GM21737 (cell line): ENCODE results near the gene COLEC11.
"Not testable (repeated sequence)": the region's sequence is repeated elsewhere in the genome, so short reads cannot be mapped to it uniquely, and the experiment has no call there.

Experiments
- ATAC-seq: cut with Tn5 transposase; IDR thresholded peaks from one replicate; pipeline ENCODE4 v1.9.1; 2021; ENCODE audit warnings: mild to moderate bottlenecking, moderate library complexity; ENCODE audit not compliant: unreplicated experiment

The COLEC11 gene

DNA sequence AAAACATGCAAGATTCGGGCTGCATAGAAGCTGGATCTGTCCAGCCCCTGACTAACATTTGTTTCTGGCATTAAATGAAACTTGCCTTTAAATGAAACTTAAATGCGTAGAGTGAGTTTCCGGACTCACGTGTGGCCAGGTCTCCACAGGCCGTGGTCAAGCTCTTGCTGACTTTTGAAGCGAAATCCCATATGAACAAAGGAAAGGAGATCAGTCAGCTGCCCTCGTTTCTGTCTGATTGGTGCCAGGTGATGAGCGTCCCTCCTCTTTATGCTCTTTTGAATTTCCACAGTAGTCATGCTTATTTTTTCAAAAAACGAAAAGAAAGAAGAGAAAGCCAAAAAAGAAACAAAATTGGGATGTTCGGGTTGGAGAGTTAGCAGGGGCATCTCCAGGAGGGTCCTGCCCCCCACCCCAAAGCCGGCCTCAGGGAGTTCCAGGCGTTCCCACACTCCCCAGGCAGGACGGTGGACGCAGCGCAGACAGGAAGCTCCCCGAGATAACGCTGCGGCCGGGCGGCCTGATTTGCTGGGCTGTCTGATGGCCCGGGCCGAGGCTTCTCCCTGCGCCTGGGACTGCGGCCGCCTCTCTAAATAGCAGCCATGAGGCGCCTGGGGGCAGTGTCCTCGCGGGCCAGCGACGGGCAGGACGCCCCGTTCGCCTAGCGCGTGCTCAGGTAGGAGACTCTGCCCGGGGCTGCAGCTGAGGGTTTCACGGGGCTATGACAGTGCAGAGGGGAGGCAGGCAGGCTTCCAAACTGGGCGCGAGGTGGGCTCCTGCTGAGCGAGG lies at the start of gene COLEC11:
Gene COLEC11 (plus strand): TSS at position 620 of the 789 bp plus-strand sequence. CDS start 9,229 bp downstream, outside the sequence.
- ATAC-seq, result no peak

DNA sequence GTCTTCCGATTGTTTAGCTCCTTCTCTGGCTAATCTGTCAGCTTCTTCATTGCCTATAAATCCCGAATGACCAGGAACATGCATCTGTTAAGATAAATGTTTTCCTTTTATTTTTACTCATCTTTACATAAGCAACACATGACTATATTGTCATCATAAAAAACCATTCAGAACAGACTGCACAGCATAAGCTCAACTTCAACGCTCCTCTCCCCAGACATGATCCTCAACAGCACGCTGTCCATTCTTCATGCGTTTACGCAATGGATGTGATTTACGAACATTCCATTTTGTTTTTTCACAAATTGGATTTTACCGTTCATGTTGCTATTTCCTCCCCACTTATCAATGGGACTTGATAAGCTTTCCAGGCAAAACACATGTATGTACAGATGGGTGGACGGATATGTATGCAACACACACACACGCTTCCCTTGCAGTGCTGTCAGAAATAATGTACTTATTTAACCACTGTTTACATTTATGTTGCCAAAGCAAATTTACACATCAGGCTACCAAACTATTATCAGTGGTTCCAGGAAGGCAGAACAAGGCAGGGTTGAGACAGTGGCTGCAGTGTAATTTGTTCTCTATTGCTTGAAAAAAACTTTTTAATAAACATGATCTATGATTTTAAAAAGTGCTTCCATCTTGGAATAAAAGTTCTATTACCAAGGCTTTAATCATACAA lies 49.0 kb upstream of the COLEC11 start:
- no peak for ATAC-seq

DNA sequence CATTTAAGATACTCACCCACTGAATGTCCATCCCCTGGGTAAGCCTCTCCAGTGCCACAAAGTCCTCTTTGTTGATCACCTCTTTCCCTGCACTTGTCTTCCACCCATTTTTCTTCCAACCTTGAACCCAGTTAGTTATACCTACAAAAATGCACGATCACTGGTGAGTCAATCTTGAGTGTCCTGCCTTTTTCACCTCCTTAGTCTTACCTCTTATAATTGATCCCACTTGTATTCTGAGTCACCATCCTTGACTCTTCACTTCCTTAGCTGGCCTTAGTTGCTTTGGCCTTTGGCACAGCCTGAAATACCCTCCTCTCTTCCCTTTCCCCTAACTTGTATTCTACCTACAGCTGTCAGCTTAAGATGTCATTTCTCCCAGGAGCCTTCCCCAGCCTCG lies 47.0 kb upstream of the COLEC11 start:
- ATAC-seq, result no peak

DNA sequence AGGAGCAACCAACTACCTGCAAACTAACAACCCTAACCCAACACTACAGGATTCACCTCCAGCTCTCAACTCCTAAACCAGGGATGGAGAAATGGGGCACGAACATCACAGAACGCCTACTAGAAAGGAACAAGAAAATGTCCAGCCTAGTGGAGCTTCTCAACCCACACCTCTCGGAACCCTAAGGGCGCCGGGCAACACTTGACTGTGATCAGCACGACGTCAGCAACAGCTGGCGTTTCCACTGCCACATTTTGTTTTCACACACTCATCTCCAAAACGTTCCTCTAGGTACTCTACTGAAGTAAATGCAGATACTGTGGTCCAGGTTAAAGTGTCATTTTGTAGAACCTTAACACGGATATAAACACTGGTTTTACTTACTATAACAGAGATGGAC lies 41.0 kb upstream of the COLEC11 start:
- no peak for ATAC-seq

DNA sequence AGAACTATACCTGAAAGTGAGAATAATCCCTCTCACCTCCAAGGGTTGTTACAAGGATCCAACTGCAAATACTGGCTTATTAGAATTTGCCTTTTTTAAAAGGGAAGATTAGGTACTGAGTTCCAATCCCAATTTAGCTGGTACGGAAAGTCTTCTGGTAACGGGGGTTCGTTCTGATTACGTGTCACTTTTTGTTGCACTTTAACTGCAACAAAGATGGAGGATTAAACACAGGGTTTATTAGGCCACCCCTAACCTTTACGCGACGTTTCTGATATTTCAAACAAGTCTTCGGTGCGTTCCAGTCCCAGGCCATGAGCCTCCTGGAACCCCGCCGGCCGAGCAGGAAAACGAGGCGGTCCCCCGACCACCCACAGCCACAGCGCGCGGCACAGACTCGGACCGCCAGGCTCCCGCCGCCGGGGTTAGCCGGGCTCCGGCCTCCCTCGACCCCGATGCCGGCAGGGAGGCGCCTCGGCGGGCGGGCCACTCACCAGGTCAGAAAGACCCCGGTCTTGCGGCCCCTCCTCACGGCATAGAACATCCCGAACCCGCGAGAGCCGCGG lies 37.2 kb upstream of the COLEC11 start:
- ATAC-seq, result peak; percentile 19

DNA sequence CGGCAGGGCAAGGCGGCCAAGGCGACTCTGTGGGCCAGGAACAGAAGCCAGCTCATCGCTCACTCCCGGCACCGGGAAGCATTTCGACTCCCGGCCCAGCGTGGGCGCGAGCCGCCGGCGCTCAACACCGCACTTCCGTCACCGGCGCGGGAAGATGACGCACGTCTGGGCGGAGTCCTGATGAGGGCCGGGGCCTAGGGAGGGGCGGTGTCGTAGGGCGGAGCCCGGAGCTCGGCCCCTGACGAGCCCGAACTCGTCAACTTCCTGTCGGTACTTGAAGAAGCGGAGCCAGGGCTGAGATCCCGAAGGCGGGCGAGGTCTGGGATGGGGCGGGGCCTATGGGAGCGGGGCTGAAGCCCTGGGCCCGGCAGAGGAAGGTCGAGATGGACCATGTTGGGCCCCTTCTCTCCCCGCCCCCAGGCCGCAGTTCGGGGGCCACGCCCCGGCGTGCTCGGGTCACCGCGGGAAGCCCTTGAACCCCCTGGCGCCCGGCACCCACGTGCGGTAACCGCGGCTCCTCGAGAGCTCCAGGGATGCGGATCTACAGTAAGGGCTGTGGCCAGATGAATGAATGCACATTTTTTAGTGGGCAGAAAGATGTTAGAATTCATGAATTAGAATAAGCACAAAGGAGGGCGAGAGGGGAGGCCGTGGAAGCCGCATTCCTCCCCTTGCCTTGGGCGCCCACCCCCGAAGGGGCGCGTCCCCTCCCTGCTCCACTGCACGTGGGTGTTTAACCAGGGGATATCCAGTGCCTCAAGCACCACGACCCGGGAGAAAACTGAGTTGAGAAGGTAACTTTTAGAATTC lies 36.5 kb upstream of the COLEC11 start, which contains the start of gene RNASEH1:
Gene RNASEH1 (minus strand): TSS at position 129 of the 810 bp plus-strand sequence. CDS start 73 bp downstream, at position 56.
- ATAC-seq, result peak; percentile 96

DNA sequence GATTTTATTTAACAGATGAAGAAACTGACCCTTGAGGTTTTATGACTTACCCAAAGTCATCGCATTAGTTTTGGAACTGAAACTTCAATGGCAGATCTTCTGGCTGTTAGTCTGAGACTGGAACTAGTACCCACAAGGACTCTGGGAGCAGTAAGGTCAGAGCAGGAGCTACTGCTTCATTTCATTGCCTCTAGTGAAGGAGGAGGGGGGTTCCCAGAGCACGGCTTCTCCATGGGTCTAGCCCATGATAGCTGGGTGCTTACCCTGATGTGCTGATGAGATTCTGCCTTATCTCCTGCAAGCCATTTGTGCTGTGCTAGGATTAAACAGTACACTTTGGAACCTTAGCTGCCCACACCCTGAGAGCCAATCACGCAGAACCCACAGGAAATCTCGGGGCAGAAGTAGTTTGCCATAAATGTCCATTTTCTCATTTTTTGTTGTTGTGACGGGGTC lies 31.4 kb upstream of the COLEC11 start:
- peak; percentile 41 for ATAC-seq

DNA sequence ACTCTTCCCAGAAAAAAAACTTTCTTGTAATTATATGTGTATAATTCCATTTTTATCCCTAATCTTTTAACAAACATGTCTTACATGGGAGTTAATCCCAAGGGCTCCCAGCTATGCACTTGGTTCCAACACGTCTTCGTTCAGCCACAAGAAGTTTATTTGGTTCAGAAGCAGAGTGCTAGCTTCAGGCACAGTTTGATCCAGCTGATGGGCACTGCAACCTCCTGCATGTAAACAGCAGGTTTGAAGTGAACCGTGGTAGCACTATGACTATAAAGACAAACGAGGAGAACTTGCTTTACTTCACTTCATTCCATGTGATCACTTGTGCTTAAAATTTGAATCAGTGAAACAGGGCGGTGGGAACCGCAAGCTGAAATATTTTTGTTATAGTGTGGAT lies 29.8 kb upstream of the COLEC11 start:
- no peak for ATAC-seq

DNA sequence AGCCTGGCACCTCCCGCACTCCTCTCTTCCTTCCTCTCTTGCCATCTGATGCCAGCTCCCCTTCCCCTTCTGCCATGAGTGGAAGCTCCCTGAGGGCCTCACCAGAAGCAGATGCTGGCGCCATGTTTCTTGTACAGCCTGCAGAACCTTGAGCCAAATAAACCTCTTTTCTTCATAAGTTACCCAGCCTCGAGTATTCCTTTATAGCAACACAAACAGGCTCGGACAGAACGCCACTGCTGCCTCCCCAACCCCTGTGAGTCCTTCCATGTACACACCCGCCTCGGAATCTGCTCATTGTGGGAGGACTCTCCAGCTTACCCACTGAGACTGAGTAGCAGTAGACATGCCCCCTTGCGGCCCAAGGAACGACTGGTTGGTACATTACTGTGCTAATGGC lies 28.1 kb upstream of the COLEC11 start:
- no peak for ATAC-seq

DNA sequence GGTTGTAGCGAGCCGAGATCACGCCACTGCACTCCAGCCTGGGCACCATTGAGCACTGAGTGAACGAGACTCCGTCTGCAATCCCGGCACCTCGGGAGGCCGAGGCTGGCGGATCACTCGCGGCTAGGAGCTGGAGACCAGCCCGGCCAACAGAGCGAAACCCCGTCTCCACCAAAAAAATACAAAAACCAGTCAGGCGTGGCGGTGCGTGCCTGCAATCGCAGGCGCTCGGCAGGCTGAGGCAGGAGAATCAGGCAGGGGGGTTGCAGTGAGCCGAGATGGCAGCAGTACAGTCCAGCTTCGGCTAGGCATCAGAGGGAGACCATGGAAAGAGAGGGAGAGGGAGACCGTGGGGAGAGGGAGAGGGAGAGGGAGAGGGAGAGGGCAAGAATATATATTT lies 25.3 kb upstream of the COLEC11 start:
- not testable (repeated sequence) for ATAC-seq

DNA sequence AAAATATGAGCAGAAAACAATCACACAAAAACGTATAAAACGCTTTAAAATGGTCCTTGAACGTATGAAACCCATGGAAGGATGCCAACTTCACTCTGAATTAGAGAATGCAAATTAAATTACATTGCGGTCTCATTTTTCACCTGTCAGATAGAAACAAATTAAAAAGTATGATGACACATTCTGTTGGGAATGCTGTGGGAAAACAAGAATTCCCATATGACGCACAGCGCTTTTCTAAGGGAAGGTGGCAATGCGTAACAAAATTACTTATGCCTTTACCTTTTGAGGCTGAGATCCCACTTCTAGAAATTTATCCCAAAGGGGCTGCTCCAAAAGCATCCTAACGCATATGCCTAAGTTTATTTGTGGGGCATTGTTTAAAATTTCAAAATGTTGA lies 23.6 kb upstream of the COLEC11 start:
- no peak for ATAC-seq

DNA sequence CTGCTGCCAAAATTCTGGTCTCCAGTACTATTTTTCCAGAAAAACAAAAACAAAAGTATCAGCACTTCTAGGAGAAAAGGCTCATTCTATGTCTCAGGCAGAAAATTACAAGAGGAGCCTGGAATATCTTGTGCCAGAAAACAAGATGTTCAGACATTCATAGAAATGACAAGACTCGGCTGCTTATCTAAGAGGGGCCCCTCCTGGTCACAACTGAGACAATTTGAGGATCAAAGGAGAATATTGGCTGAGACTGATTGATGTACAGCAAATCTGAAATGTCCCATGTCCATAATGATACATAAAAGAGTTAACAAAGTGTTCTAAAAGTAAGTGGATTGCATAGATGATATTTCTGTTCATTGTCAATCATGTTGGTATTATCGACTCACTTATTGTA lies 22.3 kb upstream of the COLEC11 start:
- ATAC-seq, result no peak

DNA sequence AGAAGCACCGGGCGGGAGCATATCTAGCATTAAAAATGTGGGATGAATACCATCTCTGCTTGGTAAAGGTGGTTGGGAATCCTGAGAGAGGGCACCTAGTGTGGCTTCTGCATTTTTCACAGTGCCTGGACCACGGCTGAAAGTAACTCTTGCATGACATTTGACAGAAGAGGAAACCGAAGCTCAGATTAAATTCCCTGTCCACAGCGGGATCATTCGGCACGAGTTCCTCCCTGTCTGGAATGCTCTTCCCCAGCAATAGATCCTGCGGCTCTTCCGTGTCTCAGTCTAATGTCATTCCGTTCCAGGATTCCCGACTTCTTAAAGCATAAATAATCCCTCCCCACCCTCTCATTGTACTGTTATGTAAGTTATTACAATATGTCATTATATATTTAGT lies 20.8 kb upstream of the COLEC11 start:
- ATAC-seq, result no peak

DNA sequence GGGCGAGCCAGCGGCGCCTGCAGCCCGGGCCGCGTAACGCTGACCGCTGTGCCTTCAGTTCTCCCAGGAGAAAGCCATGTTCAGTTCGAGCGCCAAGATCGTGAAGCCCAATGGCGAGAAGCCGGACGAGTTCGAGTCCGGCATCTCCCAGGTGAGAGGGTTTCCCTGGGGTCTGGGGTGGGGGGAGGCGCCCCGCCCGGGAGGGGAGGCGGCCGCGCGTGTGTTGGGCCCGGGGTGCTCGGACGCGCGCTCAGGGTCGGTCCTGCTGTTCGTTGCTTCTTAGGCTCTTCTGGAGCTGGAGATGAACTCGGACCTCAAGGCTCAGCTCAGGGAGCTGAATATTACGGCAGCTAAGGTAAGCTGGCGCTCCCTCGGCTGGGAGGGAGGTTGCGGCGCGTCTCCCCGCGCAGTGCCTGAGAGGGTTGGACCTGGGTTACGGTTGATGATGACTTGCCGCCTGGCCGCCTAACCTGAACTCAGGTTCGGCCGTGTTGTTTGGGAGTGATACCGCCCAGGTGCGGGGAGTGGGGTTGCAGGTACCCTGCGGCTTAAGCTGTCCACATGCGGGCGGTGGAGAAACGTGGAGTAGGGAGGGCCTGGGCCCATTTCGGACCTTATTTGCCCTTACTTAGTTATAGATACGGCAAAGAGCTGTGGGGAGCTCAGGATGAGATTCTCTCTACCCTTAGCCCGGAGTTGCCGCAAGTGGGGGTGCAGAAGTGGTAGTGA lies 19.2 kb upstream of the COLEC11 start:
- ATAC-seq, result peak; percentile 25

DNA sequence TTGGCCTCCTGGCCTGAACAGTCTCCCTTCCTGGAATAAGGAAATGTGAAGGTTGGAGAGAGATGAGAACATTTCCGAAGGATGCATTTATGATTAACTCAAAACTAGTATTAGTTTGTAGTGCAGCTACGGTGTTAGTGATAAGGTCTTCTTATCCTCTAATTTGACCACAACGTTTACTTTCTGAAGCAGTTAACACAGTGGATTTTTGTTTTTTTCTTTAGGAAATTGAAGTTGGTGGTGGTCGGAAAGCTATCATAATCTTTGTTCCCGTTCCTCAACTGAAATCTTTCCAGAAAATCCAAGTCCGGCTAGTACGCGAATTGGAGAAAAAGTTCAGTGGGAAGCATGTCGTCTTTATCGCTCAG lies 18.7 kb upstream of the COLEC11 start:
- not testable (repeated sequence) for ATAC-seq

DNA sequence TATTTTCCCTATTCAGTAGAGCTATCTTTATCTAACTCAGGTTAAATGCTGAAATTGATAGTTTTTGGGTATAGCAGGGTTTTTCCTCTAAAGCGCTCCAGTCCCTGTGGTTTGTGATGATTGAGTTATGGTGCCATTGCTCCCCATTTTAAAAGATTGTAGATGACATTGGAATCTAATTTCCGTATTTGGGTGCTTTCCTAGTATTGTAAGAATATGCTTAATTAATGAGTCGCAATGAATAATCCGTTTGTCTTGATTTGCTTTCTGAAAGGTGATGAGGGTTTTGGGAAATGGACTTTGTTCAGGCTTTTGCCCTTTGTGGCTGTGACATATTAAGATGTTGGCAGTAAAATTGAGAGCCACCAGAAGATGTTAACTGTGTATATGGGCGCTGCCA lies 15.9 kb upstream of the COLEC11 start:
- no peak for ATAC-seq

DNA sequence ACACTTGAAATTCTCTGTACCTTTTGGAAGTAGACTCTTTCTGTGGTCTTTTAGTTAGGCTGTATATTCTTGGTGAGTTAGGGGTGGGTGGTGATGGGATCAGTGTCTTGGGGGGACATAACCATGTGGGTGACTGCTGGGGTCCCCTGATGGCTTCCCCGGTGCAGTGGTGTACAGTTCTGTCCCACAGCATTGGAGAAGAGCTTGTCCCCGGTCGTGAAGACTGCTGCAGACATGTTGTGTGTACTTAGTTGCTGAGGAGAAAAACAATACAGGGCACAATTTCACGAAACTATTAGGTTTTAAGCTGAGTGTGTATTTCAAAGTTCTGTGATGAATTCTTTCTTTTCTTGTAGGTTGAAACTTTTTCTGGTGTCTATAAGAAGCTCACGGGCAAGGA lies 14.5 kb upstream of the COLEC11 start:
- ATAC-seq, result no peak

DNA sequence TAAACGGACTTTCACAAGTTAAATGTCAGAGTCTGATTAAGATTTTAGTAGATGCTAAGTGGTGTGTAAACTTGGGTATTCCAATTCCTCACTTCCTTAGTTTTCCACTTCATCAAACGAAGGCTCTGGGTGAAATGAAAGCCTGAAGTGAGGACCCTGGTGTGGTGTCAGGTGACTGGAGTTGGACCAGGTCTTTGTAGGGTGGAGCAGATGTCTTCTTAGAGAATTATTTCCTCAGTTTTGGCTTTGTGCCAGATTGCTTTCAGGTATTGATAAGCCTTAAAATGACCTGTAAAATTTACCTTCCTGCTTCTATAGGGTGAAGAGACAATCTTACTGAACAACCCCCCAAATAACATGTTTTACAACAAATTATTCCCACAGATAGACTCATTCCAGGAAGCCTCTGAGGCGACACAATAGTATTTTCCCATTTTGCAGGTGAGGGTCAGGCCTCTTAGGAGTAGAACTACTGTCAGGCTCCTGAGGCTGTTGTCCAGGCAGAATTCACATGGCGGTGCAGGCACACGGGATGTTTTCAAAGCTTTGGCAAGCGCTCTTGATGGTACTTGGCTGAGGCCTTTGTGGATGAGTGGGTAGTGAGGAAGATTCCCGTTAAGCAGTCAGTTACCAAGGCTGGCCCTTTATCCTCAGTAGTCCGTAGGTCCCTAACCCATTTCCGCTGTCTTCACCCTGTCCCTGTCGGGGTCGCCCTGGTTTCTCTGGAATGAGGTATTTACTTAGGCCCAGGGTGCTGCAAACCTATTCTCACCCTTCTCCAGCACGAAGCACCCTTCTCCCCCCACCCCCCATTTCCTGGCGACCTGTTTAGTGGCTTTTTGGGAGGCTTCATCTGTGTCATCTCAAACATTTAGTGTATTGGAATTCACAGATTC lies 13.3 kb upstream of the COLEC11 start:
- ATAC-seq, result no peak

DNA sequence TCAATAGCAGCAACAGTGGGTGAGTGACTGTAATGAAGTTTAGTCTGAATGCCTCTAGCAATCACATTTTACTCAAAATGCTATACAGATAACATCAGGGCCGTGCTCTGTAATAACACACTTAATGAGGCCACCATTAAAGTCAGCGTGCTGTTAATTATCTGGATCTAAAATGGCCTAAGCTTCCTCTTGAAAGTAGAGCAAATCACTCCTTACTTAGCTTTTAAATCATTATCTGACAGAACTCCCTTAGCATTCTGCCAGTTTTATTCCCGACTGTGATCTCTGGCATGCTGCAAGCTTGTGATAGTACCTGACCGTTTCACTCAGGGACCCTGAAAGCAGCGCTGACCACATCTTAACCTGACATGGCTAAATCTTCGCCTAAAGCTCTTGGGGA lies 10.8 kb upstream of the COLEC11 start:
- no peak for ATAC-seq
